DMS153 treated with DMSO at 0.1 percent for 48 hours (cell line): ENCODE results near the gene GATAD2A.
"Not testable (repeated sequence)": the region's sequence is repeated elsewhere in the genome, so short reads cannot be mapped to it uniquely, and the experiment has no call there.

Source experiments
- DNase-seq: peaks from one replicate; lab custom pipeline; 2025; ENCODE audit not compliant: unreplicated experiment; lab: John Stamatoyannopoulos, UW

The GATAD2A gene, protein sequence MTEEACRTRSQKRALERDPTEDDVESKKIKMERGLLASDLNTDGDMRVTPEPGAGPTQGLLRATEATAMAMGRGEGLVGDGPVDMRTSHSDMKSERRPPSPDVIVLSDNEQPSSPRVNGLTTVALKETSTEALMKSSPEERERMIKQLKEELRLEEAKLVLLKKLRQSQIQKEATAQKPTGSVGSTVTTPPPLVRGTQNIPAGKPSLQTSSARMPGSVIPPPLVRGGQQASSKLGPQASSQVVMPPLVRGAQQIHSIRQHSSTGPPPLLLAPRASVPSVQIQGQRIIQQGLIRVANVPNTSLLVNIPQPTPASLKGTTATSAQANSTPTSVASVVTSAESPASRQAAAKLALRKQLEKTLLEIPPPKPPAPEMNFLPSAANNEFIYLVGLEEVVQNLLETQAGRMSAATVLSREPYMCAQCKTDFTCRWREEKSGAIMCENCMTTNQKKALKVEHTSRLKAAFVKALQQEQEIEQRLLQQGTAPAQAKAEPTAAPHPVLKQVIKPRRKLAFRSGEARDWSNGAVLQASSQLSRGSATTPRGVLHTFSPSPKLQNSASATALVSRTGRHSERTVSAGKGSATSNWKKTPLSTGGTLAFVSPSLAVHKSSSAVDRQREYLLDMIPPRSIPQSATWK

DNA sequence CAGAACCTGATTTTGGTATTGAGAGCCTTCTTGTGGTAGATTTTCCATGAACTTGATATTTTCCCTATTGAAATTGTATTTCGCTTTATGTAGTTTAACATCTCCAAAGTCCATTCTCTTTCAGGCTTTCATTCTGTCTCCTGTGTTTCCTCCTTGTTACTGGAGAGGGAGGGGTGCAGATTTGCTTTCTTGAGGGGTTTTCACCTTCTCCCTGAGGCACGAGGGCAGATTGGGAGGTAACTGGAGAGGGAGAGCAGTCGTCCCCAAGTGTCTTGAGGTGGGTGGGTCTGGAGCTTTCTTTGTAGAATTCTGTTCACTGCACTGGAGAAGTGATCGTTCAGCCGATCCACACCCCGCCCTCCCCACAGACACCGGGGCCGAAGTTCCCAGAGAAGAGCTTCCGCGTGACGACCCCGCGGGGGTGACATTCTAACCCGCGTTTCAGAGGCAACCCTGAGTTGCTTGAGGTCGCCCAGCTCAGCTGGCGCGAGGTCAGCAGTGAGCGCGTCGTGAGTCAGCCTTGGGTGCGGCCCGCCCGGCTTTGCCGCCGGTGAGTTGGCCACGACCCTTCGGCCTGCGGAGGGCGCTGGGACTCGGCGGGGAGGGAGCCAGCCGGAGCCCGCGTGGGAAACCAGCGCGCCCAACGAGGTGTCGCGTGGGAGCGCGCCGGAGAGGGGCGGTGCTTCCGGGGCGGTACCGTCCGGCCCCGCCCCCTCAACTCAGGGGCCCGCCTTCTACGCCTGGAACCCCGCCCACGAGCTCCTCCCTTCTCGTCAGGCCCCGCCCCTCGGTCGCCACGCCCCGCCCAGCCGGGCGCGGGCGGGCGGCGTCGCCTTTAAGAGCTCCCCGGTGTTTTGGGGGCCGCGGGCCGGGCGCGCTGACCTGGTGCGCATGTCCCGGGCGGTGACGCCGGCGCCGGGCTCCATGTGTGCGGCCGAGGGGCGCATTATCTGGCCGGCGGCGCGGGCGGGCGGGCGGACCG lies at the start of gene GATAD2A:
GATAD2A (plus strand) TSS at position 797 of the 982 bp plus-strand sequence. CDS start 59,671 bp downstream, outside the sequence.
- peak; percentile 67 for DNase-seq

DNA sequence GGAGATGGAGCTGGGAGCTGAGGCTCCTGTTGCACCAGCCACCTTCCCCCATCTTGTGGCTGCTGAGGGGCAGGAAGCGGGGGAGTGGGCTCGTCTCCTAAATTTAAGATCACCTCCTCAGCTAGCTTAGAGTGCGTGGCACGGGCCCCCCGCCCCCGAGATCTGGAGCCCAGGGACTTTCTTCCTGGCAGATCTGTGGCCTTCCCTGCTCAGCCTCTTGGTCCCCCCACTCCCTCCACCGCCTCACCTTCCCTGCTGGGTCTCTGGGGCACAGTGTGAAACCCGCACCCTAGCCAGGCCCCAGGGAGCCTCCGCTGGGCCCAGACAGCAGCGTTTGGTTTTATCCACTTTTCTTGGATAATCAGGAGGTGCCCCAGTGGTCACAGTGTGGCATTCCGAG lies 49.0 kb upstream of the GATAD2A start:
- no peak for DNase-seq

DNA sequence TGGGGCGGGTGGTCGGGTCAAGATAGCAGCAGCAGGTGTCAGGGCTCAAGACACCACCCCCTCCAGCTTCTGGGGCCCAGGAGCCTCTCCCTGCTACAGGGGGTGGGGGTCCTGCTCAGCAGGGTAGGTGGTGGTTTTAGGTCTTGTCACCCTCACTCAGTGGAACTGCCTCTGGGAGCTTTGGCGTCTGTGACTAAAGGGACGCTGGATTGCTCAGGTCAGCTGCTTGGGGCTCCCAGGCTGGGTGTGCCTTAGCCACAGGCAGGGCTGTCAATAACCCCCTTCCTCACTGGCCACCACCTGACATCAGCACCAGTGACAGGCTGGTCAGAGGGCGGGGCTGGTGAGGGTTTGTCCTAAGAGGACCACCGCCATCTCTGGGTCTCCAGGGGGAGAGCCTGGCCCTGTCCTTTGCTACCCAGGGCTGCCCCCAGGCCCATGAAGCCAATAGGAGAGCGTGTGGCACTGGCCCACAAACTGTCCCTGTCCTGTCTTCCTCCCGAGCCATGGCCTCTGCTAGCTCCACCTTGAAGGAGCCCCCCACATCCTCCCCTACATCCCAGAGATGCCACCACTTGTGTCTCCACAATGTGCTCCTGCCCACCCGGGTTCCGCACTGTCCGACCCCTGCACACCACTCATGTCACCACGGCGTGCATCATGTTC lies 48.4 kb upstream of the GATAD2A start:
- no peak for DNase-seq

DNA sequence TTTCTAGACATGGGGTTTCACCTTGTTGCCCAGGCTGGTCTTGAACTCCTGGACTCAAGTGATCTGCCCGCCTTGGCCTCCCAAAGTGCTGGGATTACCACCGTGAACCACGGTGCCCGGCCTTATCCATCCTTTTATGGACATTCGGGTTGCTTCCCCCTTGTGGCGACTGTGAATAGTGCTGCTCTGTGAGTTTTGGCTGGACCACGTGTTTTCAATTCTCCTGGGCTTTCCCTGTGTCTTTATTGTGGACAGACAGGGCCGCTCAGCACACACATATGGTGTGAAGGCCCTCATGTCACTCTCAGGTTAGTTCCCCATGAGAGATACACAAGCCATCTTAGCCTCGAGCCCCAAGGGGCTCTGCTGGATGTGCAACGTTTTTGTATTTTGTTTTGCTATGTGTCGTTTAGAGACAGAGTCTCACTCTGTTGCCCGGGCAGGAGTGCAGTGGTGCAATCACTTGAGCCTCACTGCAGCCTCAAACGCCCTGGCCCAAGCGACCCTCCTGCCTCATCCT lies 44.3 kb upstream of the GATAD2A start:
- peak; percentile 49 for DNase-seq

DNA sequence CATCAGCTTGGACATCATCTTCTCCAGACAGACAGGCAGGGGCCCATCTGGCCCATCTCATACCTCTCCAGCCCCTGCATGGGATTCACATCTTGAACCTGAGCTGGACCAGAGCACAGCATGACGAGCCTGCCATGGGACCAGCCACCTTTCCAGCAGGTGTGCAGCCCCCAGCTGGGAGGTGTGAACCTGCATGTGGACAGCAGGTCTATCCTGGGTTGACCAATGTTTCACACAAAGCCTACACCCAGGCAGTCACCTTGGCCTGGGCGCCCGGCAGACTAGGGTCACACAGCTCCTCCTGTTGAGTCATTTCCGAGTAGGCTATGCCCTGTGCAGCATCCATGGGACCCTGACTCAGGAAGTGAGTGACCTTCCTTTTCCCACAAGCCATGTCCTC lies 43.4 kb upstream of the GATAD2A start:
- DNase-seq: no peak

DNA sequence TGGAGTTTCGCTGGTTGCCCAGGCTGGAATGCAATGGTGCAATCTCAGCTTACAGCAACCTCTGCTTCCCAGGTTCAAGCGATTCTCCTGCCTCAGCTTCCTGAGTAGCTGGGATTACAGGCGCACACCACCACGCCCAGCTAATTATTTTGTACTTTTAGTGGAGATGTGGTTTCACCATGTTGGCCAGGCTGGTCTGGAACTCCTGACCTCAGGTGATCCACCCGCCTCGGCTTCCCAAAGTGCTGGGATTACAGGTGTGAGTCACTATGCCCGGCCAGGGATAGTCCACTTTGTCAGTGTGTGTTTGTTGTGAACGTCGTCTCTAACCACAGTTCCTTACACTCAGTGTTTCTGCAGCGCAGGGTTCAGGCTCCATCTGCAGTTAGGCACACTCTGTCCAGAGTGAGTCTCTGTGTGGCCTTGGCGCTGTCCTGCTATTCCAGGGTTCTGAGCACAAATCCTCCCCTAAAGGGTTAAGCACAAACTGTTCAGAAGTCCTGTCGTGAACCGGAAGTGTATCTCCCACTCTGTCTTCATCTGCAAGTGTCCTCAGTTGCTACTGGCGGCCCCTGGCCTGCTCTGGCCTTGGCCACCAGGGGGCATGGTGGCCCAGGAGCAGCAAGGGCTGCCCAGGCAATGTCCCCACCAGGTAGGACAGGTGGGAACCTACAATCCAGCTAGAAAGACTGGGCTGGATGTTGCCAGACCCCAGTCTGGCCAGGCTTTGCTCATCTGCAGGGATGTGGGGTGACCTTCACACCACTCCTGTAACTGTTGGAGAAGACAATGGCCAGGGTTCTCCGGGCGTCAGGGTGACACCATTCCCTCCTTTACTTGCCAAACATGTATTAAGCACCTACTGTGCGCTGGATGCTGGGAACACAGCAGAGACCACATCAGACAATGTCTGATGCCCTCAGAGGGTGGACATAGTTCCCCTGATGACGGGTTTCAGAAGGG lies 38.8 kb upstream of the GATAD2A start:
- peak; percentile 78 for DNase-seq

DNA sequence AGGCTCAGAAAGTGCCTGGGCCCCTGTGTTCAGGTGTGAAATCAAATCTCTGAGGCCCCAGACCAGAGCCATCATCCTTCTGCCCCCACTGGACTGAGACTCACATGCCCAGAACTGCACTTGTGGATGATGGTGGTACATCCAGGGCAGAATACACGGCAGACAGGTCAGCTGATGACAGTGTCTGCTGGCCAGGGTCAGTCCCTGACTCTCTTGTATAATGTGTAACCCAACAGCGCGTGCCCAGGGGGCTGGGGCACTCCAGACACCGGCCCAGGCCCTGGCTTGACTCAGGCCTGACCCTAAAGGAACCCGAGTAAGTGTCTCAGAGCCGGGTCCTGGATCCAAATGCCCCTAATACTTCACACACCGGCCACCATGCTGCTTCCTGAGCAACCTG lies 37.4 kb upstream of the GATAD2A start:
- DNase-seq: no peak

DNA sequence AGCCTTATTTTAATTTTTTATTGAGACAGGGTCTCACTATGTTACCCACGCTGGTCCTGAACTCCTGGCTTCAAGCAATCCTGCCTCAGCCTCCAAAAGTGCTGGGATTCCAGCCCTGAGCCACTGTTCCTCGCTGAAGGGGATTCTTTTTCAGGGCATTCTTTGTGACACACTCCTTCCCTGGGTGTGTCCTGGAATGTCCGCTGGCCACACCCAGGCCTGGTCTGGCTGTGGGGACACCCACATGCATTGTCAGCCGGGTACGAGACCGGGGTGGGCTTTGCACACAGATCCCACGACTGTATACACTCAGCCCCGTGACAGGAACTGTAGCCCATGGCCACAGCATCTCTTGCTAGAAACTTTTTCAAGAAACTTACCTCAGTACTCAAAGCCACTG lies 34.4 kb upstream of the GATAD2A start:
- no peak for DNase-seq

DNA sequence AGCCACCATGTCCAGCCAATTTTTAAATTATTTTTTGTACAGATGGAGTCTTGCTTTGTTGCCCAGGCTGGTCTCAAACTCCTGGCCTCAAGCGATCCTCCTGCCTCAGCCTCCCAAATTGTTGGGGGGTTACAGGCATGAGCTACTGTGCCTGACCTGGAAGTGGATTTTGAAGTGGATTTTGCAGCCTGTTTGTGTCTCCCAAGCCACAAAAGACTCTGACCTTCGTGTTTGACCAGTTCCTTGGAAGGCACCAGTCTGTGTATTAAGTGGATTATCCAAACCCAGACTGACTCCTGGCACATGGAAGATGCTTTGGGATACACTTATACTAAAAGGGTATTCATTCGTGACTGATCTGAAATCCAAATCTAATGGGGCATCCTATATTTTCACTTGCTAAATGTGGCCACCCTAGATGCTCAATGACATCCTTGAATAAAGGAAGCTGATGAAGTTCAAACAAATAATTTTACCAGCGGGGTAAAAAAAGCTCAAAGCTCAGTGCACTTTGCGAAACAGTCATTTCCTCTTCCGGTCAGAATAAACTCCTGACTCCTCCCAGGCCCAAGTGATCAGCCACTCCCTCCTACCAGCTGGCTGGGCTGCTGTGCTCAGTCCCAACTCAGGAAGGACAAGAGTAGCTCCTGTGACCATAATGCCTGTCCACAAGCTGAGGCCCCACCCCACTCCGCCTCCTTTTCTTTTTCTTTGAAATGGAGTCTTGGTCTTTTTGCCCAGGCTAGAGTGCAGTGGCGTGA lies 32.6 kb upstream of the GATAD2A start:
- peak; percentile 24 for DNase-seq

DNA sequence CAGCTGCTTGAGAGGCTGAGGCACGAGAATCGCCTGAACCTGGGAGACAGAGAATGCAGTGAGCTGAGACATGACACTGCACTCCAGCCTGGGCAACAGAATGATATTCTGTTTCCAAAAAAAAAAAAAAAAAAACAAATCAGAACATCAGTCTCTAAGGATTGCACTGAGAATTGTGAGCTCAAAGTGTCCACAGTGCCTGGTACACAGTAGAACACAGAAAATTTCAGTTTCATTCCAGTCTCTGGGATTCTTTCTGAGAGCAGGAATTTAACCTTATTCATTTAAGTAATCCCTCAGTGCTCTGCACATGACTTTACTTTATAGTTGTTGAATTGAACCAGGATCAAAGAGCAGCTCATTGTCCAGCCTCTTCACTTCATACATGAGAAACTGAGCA lies 25.9 kb upstream of the GATAD2A start:
- no peak for DNase-seq

DNA sequence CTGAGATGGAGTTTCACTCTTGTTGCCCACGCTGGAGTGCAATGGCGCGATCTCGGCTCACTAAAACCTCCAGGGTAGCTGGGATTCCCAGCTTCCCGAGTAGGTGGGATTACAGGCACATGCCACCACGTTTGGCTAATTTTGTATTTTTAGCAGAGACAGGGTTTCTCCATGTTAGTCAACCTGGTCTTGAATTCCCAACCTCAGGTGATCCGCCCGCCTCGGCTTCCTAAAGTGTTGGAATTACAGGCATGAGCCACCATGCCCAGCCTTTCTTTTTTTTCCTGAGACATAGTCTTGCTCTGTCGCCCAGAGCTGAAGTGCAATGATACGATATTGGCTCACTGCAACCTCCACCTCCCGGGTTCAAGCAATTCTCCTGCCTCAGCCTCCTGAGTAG lies 25.2 kb upstream of the GATAD2A start:
- DNase-seq: not testable (repeated sequence)

DNA sequence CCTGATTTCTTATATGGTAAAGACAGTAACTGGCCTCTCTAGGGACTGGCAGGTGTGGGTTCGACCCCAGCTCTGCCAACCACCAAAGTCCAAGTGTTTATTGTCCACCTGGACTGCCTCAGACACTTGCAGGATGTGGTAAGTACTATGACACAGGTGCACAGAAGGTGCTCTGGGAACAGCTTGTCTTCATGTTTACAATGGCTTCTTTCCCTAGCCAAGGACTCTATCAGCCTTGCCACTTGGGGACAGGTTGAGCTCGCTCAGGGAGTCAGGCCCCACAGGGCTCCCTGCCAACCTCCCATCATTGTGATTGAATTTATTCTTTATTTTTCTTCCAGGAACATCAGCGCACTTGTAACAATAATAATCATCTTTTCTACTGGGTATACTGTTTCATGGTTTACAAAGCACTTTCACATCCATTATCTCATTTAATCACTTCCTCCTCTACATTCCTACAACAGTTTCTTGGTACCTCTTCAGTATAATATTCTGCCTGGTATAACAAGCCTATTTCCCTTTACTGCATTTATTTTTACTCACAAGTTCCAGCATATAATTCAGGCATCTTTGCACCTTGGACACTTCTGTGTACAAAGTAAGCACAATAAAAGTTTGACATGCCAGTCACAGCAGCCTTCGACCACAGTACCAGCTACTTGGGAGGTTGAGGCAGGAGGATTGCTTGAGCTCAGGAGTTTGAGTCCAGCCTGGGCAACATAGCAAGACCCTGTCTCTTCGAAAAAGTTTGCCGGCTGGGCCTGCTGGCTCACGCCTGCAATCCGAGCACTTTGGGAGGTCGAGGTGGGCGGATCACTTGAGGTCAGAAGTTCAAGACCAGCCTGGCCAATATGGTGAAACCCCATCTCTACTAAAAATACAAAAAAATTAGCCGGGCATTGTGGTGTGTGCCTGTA lies 24.2 kb upstream of the GATAD2A start:
- DNase-seq: no peak

DNA sequence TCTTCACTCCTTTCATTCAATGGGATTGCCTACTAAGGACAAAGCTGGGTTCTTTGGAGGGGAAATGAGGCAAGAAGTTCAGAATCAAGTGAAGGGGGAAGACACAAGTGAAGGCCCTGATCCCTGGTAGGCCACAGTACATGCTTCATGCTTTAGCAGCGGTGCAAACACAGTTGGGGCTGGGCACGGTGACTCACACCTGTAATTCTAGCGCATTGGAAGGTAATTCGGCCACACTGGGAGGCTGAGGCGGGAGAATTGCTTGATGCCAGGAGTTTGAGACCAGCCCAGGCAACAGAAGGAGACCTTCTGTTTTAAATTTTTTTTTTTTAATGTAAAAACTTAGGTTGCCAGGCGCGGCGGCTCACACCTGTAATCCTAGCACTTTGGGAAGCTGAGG lies 23.4 kb upstream of the GATAD2A start:
- no peak for DNase-seq

DNA sequence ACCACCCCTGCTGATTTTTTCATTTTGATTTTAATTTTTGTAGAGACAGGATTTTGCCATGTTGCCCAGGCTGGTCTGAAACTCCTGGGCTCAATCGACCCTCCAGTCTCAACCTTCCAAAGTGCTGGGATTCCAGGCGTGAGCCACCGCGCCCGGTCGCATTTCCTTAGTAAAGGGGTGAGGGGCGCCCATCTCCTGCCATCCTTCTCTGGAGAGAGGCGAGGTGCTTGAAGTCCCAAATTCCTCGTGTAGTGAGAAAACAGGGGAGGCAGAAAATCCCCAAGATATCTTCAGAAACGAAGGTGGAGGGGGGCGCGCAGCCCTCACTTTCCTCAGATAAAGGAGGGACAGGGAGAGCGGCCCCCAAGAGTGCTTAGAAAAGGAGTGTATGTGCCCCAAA lies 21.0 kb upstream of the GATAD2A start:
- DNase-seq: no peak

DNA sequence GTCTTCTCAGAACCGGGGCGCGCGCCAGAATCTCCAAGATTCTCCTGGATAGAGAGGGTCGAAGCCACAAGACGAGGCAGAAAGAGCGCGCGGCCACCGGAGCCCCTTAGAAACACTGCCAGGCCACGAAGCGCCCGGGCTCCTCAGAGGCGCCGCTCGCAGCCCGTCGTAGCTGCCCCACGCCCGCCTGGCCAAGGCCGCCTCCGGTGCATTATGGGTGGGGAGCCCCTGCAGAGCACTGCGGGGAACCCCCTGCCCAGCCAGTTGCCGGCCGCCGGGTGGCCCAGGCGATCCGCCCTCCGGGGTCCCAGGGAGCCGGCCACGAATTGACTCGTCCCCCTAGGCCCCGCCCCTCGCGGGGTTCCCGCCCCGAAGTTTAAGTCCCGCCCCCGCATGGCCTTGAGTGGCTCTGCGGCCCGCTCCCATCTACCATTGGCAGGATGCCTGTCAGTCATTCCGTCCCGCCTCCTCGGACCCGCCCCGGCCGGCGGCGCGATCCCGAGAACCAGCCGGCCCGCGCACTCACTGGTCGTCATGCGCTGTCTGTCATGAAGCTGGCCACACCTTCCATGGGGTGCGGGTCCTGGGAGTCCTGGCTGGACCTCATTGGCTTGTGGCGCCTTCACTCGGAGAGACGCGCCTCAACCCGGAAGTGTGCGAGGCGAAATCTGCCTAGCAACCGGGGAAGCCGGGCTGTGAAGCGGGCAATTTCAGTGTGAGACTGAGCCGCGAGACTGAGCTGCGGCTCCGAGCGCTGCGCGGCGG lies 20.2 kb upstream of the GATAD2A start:
- peak; percentile 97 for DNase-seq

DNA sequence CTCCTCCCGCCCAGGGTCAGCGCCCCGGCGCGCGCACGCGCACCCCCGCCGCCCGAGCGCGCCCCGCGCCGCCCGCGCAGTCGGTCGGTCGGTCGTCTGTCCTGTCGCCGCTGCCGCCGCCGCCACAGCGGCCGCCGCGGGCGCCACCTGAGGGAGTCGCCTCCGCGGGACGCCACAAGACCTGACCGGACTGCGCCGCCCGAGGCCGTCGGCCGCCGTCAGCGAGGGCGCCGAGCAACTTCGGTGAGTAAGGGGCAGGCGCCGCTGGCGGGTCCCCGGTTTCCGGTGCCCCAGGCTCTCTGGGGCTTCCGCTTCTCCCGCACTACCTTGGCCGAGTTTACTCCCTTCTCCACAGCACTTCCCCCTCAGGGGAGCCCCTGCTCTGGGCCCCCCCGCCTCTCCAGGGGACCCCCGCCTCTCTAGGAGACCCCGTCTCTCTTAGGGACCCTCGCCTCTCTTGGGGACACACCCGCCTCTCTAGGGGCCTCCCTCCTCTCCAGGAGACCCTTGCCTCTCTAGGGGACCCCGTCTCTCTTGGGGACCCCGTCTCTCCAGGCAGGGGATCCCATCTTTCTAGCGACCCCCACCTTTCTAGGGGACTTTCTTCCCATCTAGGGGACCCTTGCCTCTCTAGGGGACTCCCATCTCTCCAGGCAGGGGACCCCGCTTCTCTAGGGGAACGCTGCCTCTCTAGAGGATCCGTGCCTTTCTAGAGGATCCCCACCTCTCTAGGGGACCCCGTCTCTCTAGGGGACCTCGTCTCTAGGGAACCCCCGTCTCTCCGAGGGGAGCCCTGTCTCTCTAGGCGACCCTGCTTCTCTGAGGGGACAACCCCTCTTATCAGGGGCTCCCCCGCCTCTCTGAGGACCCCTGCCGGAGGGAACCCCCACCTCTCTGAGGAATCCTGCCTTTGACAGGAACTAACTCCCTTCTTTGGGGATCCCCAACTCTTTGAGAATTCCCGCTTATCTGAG lies 19.3 kb upstream of the GATAD2A start:
- no peak for DNase-seq
